ENCODE results near the gene HHATL. TPM values are rescaled to one million over a fixed set of nuclear protein-coding genes. Genes with fewer than 3 reads are reported as not detected.

HHATL gene
- total and polyA plus RNA-seq, 2 of the 8 experiments (the other 6 are each of a cell fraction or from before 2014, with no cell fraction given) = 0.18 TPM; not detected in 1

DNA sequence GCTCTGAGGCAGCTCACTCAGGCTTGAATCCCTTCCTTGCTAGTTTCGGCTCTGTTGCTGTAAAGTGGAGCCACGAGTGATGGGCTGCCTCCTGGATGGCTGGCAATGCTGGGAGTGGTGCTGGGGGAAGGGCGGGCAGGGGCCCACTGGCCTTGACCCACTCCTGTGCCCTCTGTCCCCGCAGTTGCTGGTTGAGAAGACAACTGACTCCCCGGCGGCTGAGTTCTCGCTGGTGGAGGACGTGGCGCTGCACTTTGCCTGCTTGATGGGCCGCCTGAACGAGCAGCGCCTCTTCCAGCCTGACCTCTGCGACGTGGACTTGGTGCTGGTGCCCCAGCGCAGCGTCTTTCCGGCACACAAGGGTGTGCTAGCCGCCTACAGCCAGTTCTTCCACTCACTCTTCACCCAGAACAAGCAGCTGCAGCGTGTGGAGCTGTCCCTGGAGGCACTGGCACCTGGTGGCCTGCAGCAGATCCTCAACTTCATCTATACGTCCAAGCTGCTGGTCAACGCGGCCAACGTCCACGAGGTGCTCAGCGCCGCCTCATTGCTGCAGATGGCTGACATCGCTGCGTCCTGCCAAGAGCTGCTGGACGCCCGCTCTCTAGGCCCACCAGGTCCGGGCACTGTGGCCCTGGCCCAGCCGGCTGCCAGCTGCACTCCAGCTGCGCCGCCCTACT lies 44.4 kb downstream of the HHATL start:
- no peaks in the 10 kb centered on the region for H3K79me1 ChIP-seq (ENCODE audit: low read depth, low read length)
- H3K23me2 ChIP-seq (ENCODE audit: low read depth, low read length) = peaks cover 3% of the 10 kb centered on the region; the same call in 1 of the 2 replicates
- no peaks in the 10 kb centered on the region for H3K79me2 ChIP-seq (ENCODE audit: control insufficient read depth in 1 of 2, insufficient read depth in 2 of 2, low read length in 2 of 2)
- TF ChIP-seq, protein P1, sequence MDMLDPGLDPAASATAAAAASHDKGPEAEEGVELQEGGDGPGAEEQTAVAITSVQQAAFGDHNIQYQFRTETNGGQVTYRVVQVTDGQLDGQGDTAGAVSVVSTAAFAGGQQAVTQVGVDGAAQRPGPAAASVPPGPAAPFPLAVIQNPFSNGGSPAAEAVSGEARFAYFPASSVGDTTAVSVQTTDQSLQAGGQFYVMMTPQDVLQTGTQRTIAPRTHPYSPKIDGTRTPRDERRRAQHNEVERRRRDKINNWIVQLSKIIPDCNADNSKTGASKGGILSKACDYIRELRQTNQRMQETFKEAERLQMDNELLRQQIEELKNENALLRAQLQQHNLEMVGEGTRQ (IDR thresholded peaks at IDR 0.05; ENCODE audit: low read length) = no peak
- TF ChIP-seq ATF3 (IDR thresholded peaks at IDR 0.05; ENCODE audit: insufficient read depth, low read depth, low read length) (no peak), POLR2AphosphoS5 (IDR thresholded peaks at IDR 0.05; ENCODE audit: low read depth, low read length) (no peak), JUND (IDR thresholded peaks at IDR 0.05; ENCODE audit: low read length) (no peak), RAD21 (IDR thresholded peaks at IDR 0.05 in 1 of 2, conservative IDR thresholded peaks at IDR 0.05 in 1 of 2; ENCODE audit: low read depth in 2 of 2, low read length in 2 of 2) (peak in 1 of 2 experiments; percentile 31; a peak in 1 of 4 replicates), HDAC2 (IDR thresholded peaks at IDR 0.05; ENCODE audit: borderline replicate concordance in 1 of 2, low read depth in 2 of 2, low read length in 2 of 2) (no peak), SIX5 (IDR thresholded peaks at IDR 0.05; ENCODE audit: low read depth, low read length) (no peak)
- no peak overlapping the region for H2AK5ac ChIP-seq (ENCODE audit: low read depth, low read length)
- ChIA-PET CTCF (ENCODE audit: partially characterized antibody) (interaction anchor here (0.6 to 7.0 kb wide), 6 partner anchors 53 to 98 kb away, joined by 3 to 54 read pairs (median 27); no protein-coding TSS in a partner anchor), POLR2A (ENCODE audit: partially characterized antibody) (interaction anchor here (0.9 to 2.6 kb wide), 4 partner anchors 8 to 67 kb away, joined by 3 to 6 read pairs (median 4); no protein-coding TSS in a partner anchor)
- H3K27ac ChIP-seq (ENCODE audit: low read depth, low read length) = no peak overlapping the region
- no peak overlapping the region for H3K14ac ChIP-seq (ENCODE audit: insufficient read length)
- no peak overlapping the region for H2AFZ ChIP-seq (ENCODE audit: low read length)
- WGBS, 2 experiments (ENCODE audit: extremely low coverage in 1 of 2, insufficient coverage in 1 of 2, insufficient read length in 1 of 2, insufficient replicate concordance in 2 of 2, low coverage in 1 of 2, low lambda C conversion rate in 2 of 2, missing lambda C conversion rate in 1 of 2) = 87% methylated on average over 34 of the region's 34 CpGs; no CpG with 5 or more reads in 1 of the 2 experiments
- no peak overlapping the region for H3K4ac ChIP-seq (replicated peaks; ENCODE audit: insufficient read length, low read depth, low read length)
- H2BK120ac ChIP-seq (replicated peaks; ENCODE audit: low read depth, low read length) = no peak overlapping the region
- DNase-seq (ENCODE audit: low read depth in 1 of 2, low spot score in 2 of 2) (peak in 1 of 2 experiments; percentile 43), FAIRE-seq (no peak)
- H3K4me3 ChIP-seq (ENCODE audit: extremely low read depth in 1 of 4, insufficient read depth in 2 of 4, low read depth in 3 of 4, low read length in 4 of 4) = no peak overlapping the region
- no peaks in the 10 kb centered on the region for H3K27me3 ChIP-seq (replicated peaks in 1 of 4; ENCODE audit: control insufficient read depth in 3 of 4, extremely low read depth in 1 of 4, insufficient read depth in 3 of 4, low read length in 3 of 4)
- no peak overlapping the region for H3K23ac ChIP-seq (ENCODE audit: insufficient read length)
- H2BK5ac ChIP-seq (ENCODE audit: low read depth, low read length) = no peak overlapping the region; the same call in 1 of the 2 replicates
- H3K9me3 ChIP-seq (ENCODE audit: insufficient read depth in 2 of 2, low read depth in 1 of 2, low read length in 1 of 2) = no peaks in the 10 kb centered on the region
- no peak overlapping the region for H3K9ac ChIP-seq (replicated peaks in 1 of 4; ENCODE audit: extremely low read depth in 1 of 4, low read depth in 3 of 4, low read length in 3 of 4)
- no peak overlapping the region for H4K5ac ChIP-seq (ENCODE audit: insufficient read length, low read depth, low read length)
- H2BK12ac ChIP-seq (ENCODE audit: low read depth, low read length) = no peak overlapping the region
- H3K4me1 ChIP-seq (replicated peaks in 1 of 4; ENCODE audit: control insufficient read depth in 3 of 4, insufficient read depth in 4 of 4, low read length in 3 of 4) = peaks cover 6 to 16% (median 14%) of the 10 kb centered on the region in 4 experiments
- H3K4me2 ChIP-seq (ENCODE audit: insufficient read depth in 1 of 2, low read depth in 2 of 2, low read length in 2 of 2) = no peak overlapping the region
- peak overlapping the region; percentile 30 for H4K91ac ChIP-seq (replicated peaks; ENCODE audit: insufficient read length, low read length)
- H3K56ac ChIP-seq (replicated peaks; ENCODE audit: insufficient read length, low read depth, low read length) = no peak overlapping the region
- no peaks in the 10 kb centered on the region; a peak in 1 of 8 replicates for H3K36me3 ChIP-seq (ENCODE audit: control insufficient read depth in 2 of 4, insufficient read depth in 4 of 4, low read length in 3 of 4)
- no peak overlapping the region for H4K8ac ChIP-seq (ENCODE audit: extremely low read depth, insufficient read depth, low read length)
- peaks cover 0 to 1% of the 10 kb centered on the region in 2 experiments for H4K20me1 ChIP-seq (replicated peaks in 1 of 2; ENCODE audit: control insufficient read depth in 1 of 2, insufficient read depth in 2 of 2, low read length in 2 of 2)
- peak overlapping the region; percentile 32; the same call in 1 of the 2 replicates for H3K18ac ChIP-seq (ENCODE audit: extremely low read depth, low read length)
- H2BK20ac ChIP-seq (ENCODE audit: low read length) = no peak overlapping the region
- 0 out of 2 replicates have a peak overlapping the region, but pooled peaks have one; percentile 61 for H2BK15ac ChIP-seq (ENCODE audit: low read length)
